K562 (cell line): ENCODE data around the gene LMAN2. TPM values are rescaled to one million over a fixed set of nuclear protein-coding genes. Genes with fewer than 3 reads are reported as not detected.

Source experiments
- ATAC-seq: fragments of 200-7000 bp; cut with Tn5 transposase; 3 replicates; pipeline ENCODE4 v1.9.1; 2020; ENCODE audit warnings: moderate library complexity
- Bru-seq: library from RNA; stranded (reverse); fragments of 400-500 nt; gene quantifications from one replicate; lab custom pipeline; 2021; lab: Mats Ljungman, UMichigan
- BruChase-seq, 2 experiments: library from RNA; stranded (reverse); fragments of 400-500 nt; gene quantifications; one replicate each; lab custom pipeline; 2021; lab: Mats Ljungman, UMichigan
- BruUV-seq: library from RNA; stranded (reverse); fragments of 400-500 nt; replicated peaks from 2 replicates; lab custom pipeline; 2021; lab: Mats Ljungman, UMichigan
- CTCF ChIA-PET: fragments of 300-600 bp; formaldehyde crosslinking; extraction: SDS; loops from one replicate; lab custom pipeline; 2021; ENCODE audit warnings: low intra/inter-chr PET ratio; lab: Yijun Ruan, JAX
- POLR2A ChIA-PET: fragments of 300-600, 350-650 bp; sonication (Branson Sonifier 250); formaldehyde crosslinking; extraction: SDS; loops from one replicate; lab custom pipeline; 2021; ENCODE audit warnings: antibody characterized with exemption, inconsistent platforms; lab: Yijun Ruan, JAX
- DNase-seq, 4 experiments: peaks; one replicate each; pipeline versions ENCODE4 v3.0.0 to v3.0.0-alpha.2; 2011 to 2018; ENCODE audit warnings: low spot score in 3 of 4, mixed read lengths in 3 of 4; ENCODE audit errors: extremely low read depth in 1 of 4
- FAIRE-seq: peaks from 2 replicates; lab custom pipeline; 2011; peaks lifted over from hg19 to GRCh38; lab: Jason Lieb, UNC
- H2AFZ ChIP-seq: 2 replicates; pipeline ENCODE4 v1.6.0; 2011; ENCODE audit warnings: low read depth, low read length, control low read depth, inconsistent platforms
- H3K27ac ChIP-seq: fragments of 200-600 bp; 3 replicates; pipeline ENCODE4 v1.8.0; 2011; ENCODE audit warnings: low read depth, mild to moderate bottlenecking, control low read depth, inconsistent platforms, low read length, moderate library complexity, mixed read lengths; ENCODE audit errors: extremely low read depth
- H3K27me3 ChIP-seq, 2 experiments: fragments of 300-600 bp in 1 of 2; 2 replicates in 1 of 2; 3 replicates in 1 of 2; pipeline versions ENCODE4 v1.6.0 to v1.8.0; 2011; ENCODE audit warnings: inconsistent platforms in 2 of 2, low read length in 2 of 2, mild to moderate bottlenecking in 1 of 2, mixed read lengths in 1 of 2, moderate library complexity in 1 of 2; ENCODE audit not compliant: control insufficient read depth in 2 of 2, insufficient read depth in 2 of 2
- H3K36me3 ChIP-seq: fragments of 300-600 bp; 3 replicates; pipeline ENCODE4 v1.8.0; 2011; ENCODE audit warnings: mild to moderate bottlenecking, low read length, inconsistent platforms; ENCODE audit not compliant: control insufficient read depth, insufficient read depth
- H3K4me1 ChIP-seq, 2 experiments: fragments of 200-600 bp in 1 of 2; replicated peaks in 1 of 2; 2 replicates in 1 of 2; 3 replicates in 1 of 2; pipeline versions ENCODE4 v1.5.1 to v1.8.0; 2011; ENCODE audit warnings: inconsistent platforms in 2 of 2, low read length in 2 of 2, mild to moderate bottlenecking in 1 of 2, mixed read lengths in 1 of 2, moderate library complexity in 1 of 2; ENCODE audit not compliant: control insufficient read depth in 2 of 2, insufficient read depth in 2 of 2
- H3K4me2 ChIP-seq: 2 replicates; pipeline ENCODE4 v1.6.1; 2011; ENCODE audit warnings: low read length, control low read depth, inconsistent platforms, mixed read lengths; ENCODE audit not compliant: insufficient read depth
- H3K4me3 ChIP-seq: fragments of 200-600 bp; sonication (generic), shearing (Covaris generic); 2 replicates; pipeline ENCODE4 v1.5.1; 2016; ENCODE audit warnings: control low read depth, inconsistent platforms
- H3K79me2 ChIP-seq: fragments of 200-600 bp; 3 replicates; pipeline ENCODE4 v1.8.0; 2011; ENCODE audit warnings: low read length, inconsistent platforms; ENCODE audit not compliant: control insufficient read depth, insufficient read depth
- H3K9ac ChIP-seq, 2 experiments: 2 replicates each; pipeline versions ENCODE4 v1.6.0 to v1.6.1; 2011; ENCODE audit warnings: low read depth in 2 of 2, low read length in 2 of 2, control low read depth in 1 of 2, inconsistent platforms in 1 of 2, mild to moderate bottlenecking in 1 of 2, mixed read lengths in 1 of 2; ENCODE audit not compliant: insufficient read depth in 1 of 2
- H3K9me1 ChIP-seq: one replicate; pipeline ENCODE4 v1.6.0; 2011; ENCODE audit warnings: inconsistent platforms, mild to moderate bottlenecking, low read length, moderate library complexity; ENCODE audit not compliant: control insufficient read depth, insufficient read depth
- H3K9me3 ChIP-seq: replicated peaks from 2 replicates; pipeline ENCODE4 v1.5.1; 2011; ENCODE audit warnings: low read depth, low read length, inconsistent platforms; ENCODE audit not compliant: control insufficient read depth, insufficient read depth
- H4K20me1 ChIP-seq: replicated peaks from 2 replicates; pipeline ENCODE4 v1.6.1; 2011; ENCODE audit warnings: low read length, inconsistent platforms, mixed read lengths; ENCODE audit not compliant: control insufficient read depth, insufficient read depth
- BHLHE40 ChIP-seq: IDR thresholded peaks from 2 replicates; pipeline ENCODE4 v1.6.1; 2011; ENCODE audit warnings: low read length, improper control_type of control experiment
- EHMT2 ChIP-seq: fragments of 450-650 bp; IDR thresholded peaks from 2 replicates; pipeline ENCODE4 v1.6.1; 2018; ENCODE audit warnings: antibody characterized with exemption
- ELF4 ChIP-seq: fragments of 450-650 bp; formaldehyde crosslinking; IDR thresholded peaks from 2 replicates; pipeline ENCODE4 v1.4.0; 2022; ENCODE audit warnings: missing genetic modification characterization
- KDM1A ChIP-seq, 2 experiments: fragments of 450-650 bp; IDR thresholded peaks; 2 replicates each; pipeline ENCODE4 v1.6.1; 2016; ENCODE audit warnings: mild to moderate bottlenecking in 2 of 2
- NELFE ChIP-seq: IDR thresholded peaks from 2 replicates; pipeline ENCODE4 v1.6.1; 2011; ENCODE audit warnings: mild to moderate bottlenecking; ENCODE audit not compliant: insufficient read depth, insufficient read length
- SOX6 ChIP-seq: fragments of 450-650 bp; IDR thresholded peaks from 2 replicates; pipeline ENCODE4 v1.6.1; 2014; ENCODE audit warnings: mild to moderate bottlenecking
- TBL1XR1 ChIP-seq, 2 experiments: IDR thresholded peaks; 2 replicates each; pipeline ENCODE4 v1.6.1; 2012; ENCODE audit warnings: improper control_type of control experiment in 2 of 2, low read length in 2 of 2, mild to moderate bottlenecking in 1 of 2
- ZBTB7A ChIP-seq: IDR thresholded peaks from 2 replicates; pipeline ENCODE4 v1.6.1; 2011; ENCODE audit warnings: low read depth, mild to moderate bottlenecking, low read length, moderate library complexity, borderline replicate concordance; ENCODE audit not compliant: control insufficient read depth
- ZKSCAN8 ChIP-seq: fragments of 200-800 bp; sonication (Bioruptor generic); IDR thresholded peaks from 2 replicates; pipeline ENCODE4 v1.6.1; 2016; ENCODE audit warnings: missing genetic modification characterization, missing compliant biosample characterization
- ZNF184 ChIP-seq: sonication (generic); formaldehyde crosslinking; IDR thresholded peaks from 2 replicates; pipeline ENCODE4 v1.5.0; 2020; ENCODE audit warnings: missing genetic modification reagents
- ZNF583 ChIP-seq: fragments of 250-450 bp; sonication (Bioruptor Pico); IDR thresholded peaks from 2 replicates; pipeline ENCODE4 v1.4.0; 2020
- ZNF644 ChIP-seq: fragments of 200-800 bp; sonication (Bioruptor generic); IDR thresholded peaks from 2 replicates; pipeline ENCODE4 v1.6.1; 2016; ENCODE audit warnings: low read depth, missing genetic modification characterization, missing compliant biosample characterization
- ZNF696 ChIP-seq: fragments of 250-450 bp; sonication (Bioruptor Pico); conservative IDR thresholded peaks from 2 replicates; pipeline ENCODE4 v1.4.0; 2020; ENCODE audit warnings: mild to moderate bottlenecking, moderate library complexity
- WGBS: fragments of 100-300 bp; shearing (Covaris generic); methylation state at CpG from one replicate; pipeline ENCODE4 v1.1.6; 2016; ENCODE audit warnings: low coverage, mixed read lengths; ENCODE audit not compliant: insufficient coverage; ENCODE audit errors: missing lambda C conversion rate; 5-methylcytosine and 5-hydroxymethylcytosine counted together
- in situ Hi-C: fragments of 300-500 bp; cut with MboI; formaldehyde crosslinking; loops from 4 replicates; pipeline ENCODE4 v1.15.0; 2018; ENCODE audit warnings: inconsistent platforms, mixed read lengths
- intact Hi-C: fragments of 100-400 bp; cut with micrococcal nuclease; formaldehyde crosslinking; loops from 2 replicates; pipeline ENCODE4 v1.14.2; 2022
- long read RNA-seq, 3 experiments: library from polyadenylated mRNA in 2 of 3; library from RNA in 1 of 3; unstranded in 2 of 3; stranded (forward) in 1 of 3; transcript quantifications; one replicate each; pipeline ENCODE4 v2.0.0, GENCODE V29; 2019 to 2022
- polyA minus RNA-seq, 3 experiments: library from RNA; depleted of rRNA, polyadenylated mRNA; stranded (reverse); fragments of >200 nt; gene quantifications; 2 replicates each; pipeline ENCODE4 v1.2.3, GENCODE V29; 2011
- polyA plus RNA-seq, 8 experiments: library from polyadenylated mRNA; depleted of rRNA in 4 of 8; stranded (reverse) in 5 of 8; unstranded in 3 of 8; fragments of >200 nt; fragmentation: Nextera tagmentation in 2 of 8; fragmentation: Illumina TruSeq in 1 of 8; extraction: Ambion mirVana in 2 of 8; extraction: Trizol in 1 of 8; gene quantifications; 2 replicates each; pipeline versions ENCODE4 v1.2.1 to v1.2.3, GENCODE V29; 2011 to 2014; ENCODE audit warnings: inconsistent platforms in 1 of 8, missing spikeins in 1 of 8
- total RNA-seq, 7 experiments: library from RNA; depleted of rRNA in 6 of 7; stranded (reverse); fragments of >200 nt in 6 of 7; fragmentation: Illumina TruSeq in 2 of 7; extraction: Trizol in 2 of 7; gene quantifications; 2 replicates each; pipeline versions ENCODE4 v1.2.1 to v1.2.3, GENCODE V29; 2011 to 2021; ENCODE audit warnings: low replicate concordance in 1 of 7
- TF ChIP-seq, protein P1 (sequence below): sonication (generic); formaldehyde crosslinking; IDR thresholded peaks from 2 replicates; pipeline ENCODE4 v1.8.0; 2022; ENCODE audit warnings: mild to moderate bottlenecking, missing genetic modification reagents

LMAN2 gene
- 108 and 260 TPM in 2 replicates for total RNA-seq (2011; cell fraction: chromatin; rRNA removed; ENCODE audit: low replicate concordance)
- total RNA-seq (2011; cell fraction: nucleolus; rRNA removed), result 422 and 429 TPM in 2 replicates
- total RNA-seq (2011; cell fraction: nucleoplasm; rRNA removed), result 240 and 283 TPM in 2 replicates
- total RNA-seq (2014; rRNA removed), result 200 and 216 TPM in 2 replicates
- total RNA-seq (2014; rRNA removed; fragmentation: Illumina TruSeq; extraction: Trizol), result 69.3 and 110 TPM in 2 replicates
- total RNA-seq (2015; rRNA removed; fragmentation: Illumina TruSeq; extraction: Trizol), result 179 and 196 TPM in 2 replicates
- 130 and 136 TPM in 2 replicates for total RNA-seq (2021)
- polyA plus RNA-seq (2011; rRNA removed), result 119 and 150 TPM in 2 replicates
- 299 and 407 TPM in 2 replicates for polyA plus RNA-seq (2011; cell fraction: cytosol; rRNA removed)
- 207 and 224 TPM in 2 replicates for polyA plus RNA-seq (2011; cell fraction: nucleus; rRNA removed)
- 176 and 216 TPM in 2 replicates for polyA plus RNA-seq (2012)
- 241 and 254 TPM in 2 replicates for polyA plus RNA-seq (2014; fragmentation: Illumina TruSeq; extraction: Trizol)
- polyA plus RNA-seq (2014; fragmentation: Nextera tagmentation; extraction: Ambion mirVana), result 1 to 10 TPM; 2.7 to 8.5 TPM
- polyA plus RNA-seq (2014; rRNA removed), result 196 and 235 TPM in 2 replicates
- 113 and 151 TPM in 2 replicates for polyA minus RNA-seq (2011; rRNA and poly(A)+ RNA removed)
- polyA minus RNA-seq (2011; cell fraction: cytosol; rRNA and poly(A)+ RNA removed), result 150 and 163 TPM in 2 replicates
- 76.1 and 108 TPM in 2 replicates for polyA minus RNA-seq (2011; cell fraction: nucleus; rRNA and poly(A)+ RNA removed)
- Bru-seq, nascent RNA, result percentile 80 among the genes with signal in this experiment
- percentile 80 among the genes with signal in this experiment for BruChase-seq, experiment 1, labeled RNA remaining after a 2-hour chase
- BruChase-seq, experiment 2, labeled RNA remaining after a 6-hour chase, result percentile 81 among the genes with signal in this experiment
- long read RNA-seq, experiment 1, transcript LMAN2-204 (2 exons, 562 nt), result minor isoform, 5 of 808 reads
- long read RNA-seq, experiment 1, transcript LMAN2-208 (8 exons, 1,149 nt), result minor isoform, 13 of 808 reads
- long read RNA-seq, experiment 1, transcript LMAN2-201 (8 exons, 1,800 nt), result major isoform, 691 of 808 reads
- long read RNA-seq, experiment 1, partial matches to known transcripts, result 52 of 808 reads
- long read RNA-seq, experiment 1, other reads (novel, unspliced or antisense), result 47 of 808 reads
- long read RNA-seq, experiment 2, transcript LMAN2-201 (8 exons, 1,800 nt), result major isoform, 161 of 190 reads
- long read RNA-seq, experiment 2, partial matches to known transcripts, result 4 of 190 reads
- long read RNA-seq, experiment 2, other reads (novel, unspliced or antisense), result 24 of 190 reads
- long read RNA-seq, experiment 3, transcript LMAN2-201 (8 exons, 1,800 nt), result major isoform, 250 of 263 reads
- long read RNA-seq, experiment 3, partial matches to known transcripts, result 3 of 263 reads
- long read RNA-seq, experiment 3, other reads (novel, unspliced or antisense), result 7 of 263 reads

GRCh38 chr5:177351392-177352329 lies at the start of gene LMAN2:
LMAN2 (minus strand) TSS chr5:177351668; CDS start chr5:177351647, 21 bp downstream.
- POLR2A ChIA-PET, result interaction anchor here (0.6 to 3.4 kb wide), 18 partner anchors 9 to 213 kb away, joined by 3 to 18 read pairs (median 4); partner anchors contain the start of genes PRELID1 and RAB24
- no peaks in the 10 kb centered on the region for H4K20me1 ChIP-seq
- H3K9me3 ChIP-seq, result 0 out of 2 replicates have a peak, but pooled peaks cover 3% of the 10 kb centered on the region
- DNase-seq (peak; percentile 93 to 96 (median 95)), ATAC-seq (peak; percentile 99), FAIRE-seq (peak; percentile 90)
- H2AFZ ChIP-seq, result peak within 1 kb of the TSS; percentile 96
- peaks cover 17 to 24% of the 10 kb centered on the region in 2 experiments; a peak in 4 of 5 replicates for H3K4me1 ChIP-seq
- BruUV-seq, result TSS peak; percentile 97
- no peaks in the 10 kb centered on the region for H3K27me3 ChIP-seq
- H3K4me3 ChIP-seq, result peak within 1 kb of the TSS; percentile 81
- intact Hi-C loops, result no loop called here
- H3K36me3 ChIP-seq, result peaks cover 30% of the 10 kb centered on the region
- WGBS, result 8% methylated on average over 52 of the region's 55 CpGs
- peak within 1 kb of the TSS; percentile 95 to 97 for H3K9ac ChIP-seq
- peak within 1 kb of the TSS; percentile 95 for H3K27ac ChIP-seq
- no peaks in the 10 kb centered on the region for H3K9me1 ChIP-seq
- H3K4me2 ChIP-seq, result peak within 1 kb of the TSS; percentile 96
- CTCF ChIA-PET, result interaction anchor here (0.5 to 0.6 kb wide), 2 partner anchors 105 to 192 kb away, joined by 3 read pairs; no protein-coding TSS in a partner anchor
- peaks cover 49% of the 10 kb centered on the region for H3K79me2 ChIP-seq
- in situ Hi-C loops, result no loop called here
- TF ChIP-seq ZNF583 (CRISPR knock-in tag) (peak; percentile 57; the same call in 1 of the 2 replicates), EHMT2 (0 out of 2 replicates have a peak, but pooled peaks have one; percentile 27), TBL1XR1 (IDR thresholded peaks at IDR 0.05; ENCODE audit: low read length in 2 of 2) (peak in 1 of 2 experiments; percentile 25; a peak in 1 of 4 replicates), SOX6 (peak; percentile 48; the same call in 1 of the 2 replicates), ZBTB7A (0 out of 2 replicates have a peak, but pooled peaks have one; percentile 25), ZNF696 (CRISPR knock-in tag) (no peak), BHLHE40 (0 out of 2 replicates have a peak, but pooled peaks have one; percentile 3), ZKSCAN8 (CRISPR knock-in tag) (no peak), NELFE (no peak), ELF4 (peak; percentile 97), ZNF184 (CRISPR knock-in tag) (no peak), ZNF644 (peak; percentile 64; the same call in 1 of the 2 replicates), KDM1A (IDR thresholded peaks at IDR 0.05) (no peak)
- TF ChIP-seq, protein P1, sequence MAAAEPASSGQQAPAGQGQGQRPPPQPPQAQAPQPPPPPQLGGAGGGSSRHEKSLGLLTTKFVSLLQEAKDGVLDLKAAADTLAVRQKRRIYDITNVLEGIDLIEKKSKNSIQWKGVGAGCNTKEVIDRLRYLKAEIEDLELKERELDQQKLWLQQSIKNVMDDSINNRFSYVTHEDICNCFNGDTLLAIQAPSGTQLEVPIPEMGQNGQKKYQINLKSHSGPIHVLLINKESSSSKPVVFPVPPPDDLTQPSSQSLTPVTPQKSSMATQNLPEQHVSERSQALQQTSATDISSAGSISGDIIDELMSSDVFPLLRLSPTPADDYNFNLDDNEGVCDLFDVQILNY (CRISPR knock-in tag), result no peak
